ENCODE results near the gene TIMP2.

- TF ChIP-seq POLR2A (IDR thresholded peaks at IDR 0.05; ENCODE audit: low read length) (no peak), GATA1 (IDR thresholded peaks at IDR 0.05; ENCODE audit: low read depth, low read length) (no peak)
Measured at GRCh38 chr17:78924481-78925151, 571 bp downstream of the TIMP2 start.

All from erythroblast (primary cell).